SW480 (cell line): Measurements from ENCODE around the gene LDB3.
"Not testable (repeated sequence)": the region's sequence is repeated elsewhere in the genome, so short reads cannot be mapped to it uniquely, and the experiment has no call there.

Source experiments
- DNase-seq: peaks from one replicate; pipeline ENCODE4 v3.0.0-alpha.2; 2016; ENCODE audit warnings: low spot score

LDB3 gene

GRCh38 chr10:86730227-86730626 is 61.9 kb downstream of the LDB3 start:
- DNase-seq = no peak

GRCh38 chr10:86732771-86733170 is 64.5 kb downstream of the LDB3 start:
- no peak for DNase-seq

- DNase-seq = no peak
These were observed 65.0 kb downstream of the LDB3 start for GRCh38 chr10:86733260-86733671.

- no peak for DNase-seq
These were observed 66.1 kb downstream of the LDB3 start for GRCh38 chr10:86734207-86734988.

- not testable (repeated sequence) for DNase-seq
These were observed 67.0 kb downstream of the LDB3 start for GRCh38 chr10:86735278-86735677.

- no peak for DNase-seq
These were observed 73.9 kb downstream of the LDB3 start for GRCh38 chr10:86742230-86742629.

- DNase-seq = no peak
These were observed 75.9 kb downstream of the LDB3 start for GRCh38 chr10:86744067-86744725.

- no peak for DNase-seq
These were observed 79.7 kb downstream of the LDB3 start for GRCh38 chr10:86747796-86748581.

- DNase-seq = no peak
These were observed 81.5 kb downstream of the LDB3 start for GRCh38 chr10:86749854-86750253.

- no peak for DNase-seq
These were observed 83.2 kb downstream of the LDB3 start for GRCh38 chr10:86751477-86751876.

GRCh38 chr10:86752311-86752710 is 84.0 kb downstream of the LDB3 start:
- no peak for DNase-seq

GRCh38 chr10:86753051-86753450 is 84.7 kb downstream of the LDB3 start:
- no peak for DNase-seq

- DNase-seq = no peak
These were observed 85.5 kb downstream of the LDB3 start for GRCh38 chr10:86753638-86754434.

GRCh38 chr10:86755454-86755739 is 87.1 kb downstream of the LDB3 start:
- no peak for DNase-seq

- peak; percentile 86 for DNase-seq
These were observed 87.6 kb downstream of the LDB3 start for GRCh38 chr10:86755740-86756510.

- DNase-seq = peak; percentile 14
These were observed 88.3 kb downstream of the LDB3 start, which contains the start of gene BMPR1A for GRCh38 chr10:86756511-86757112. BMPR1A (plus strand) TSS chr10:86756619; CDS start chr10:86876019, 119,400 bp downstream.

GRCh38 chr10:86757113-86757972 is 89.0 kb downstream of the LDB3 start:
- DNase-seq = peak; percentile 72

GRCh38 chr10:86758189-86759072 is 90.1 kb downstream of the LDB3 start:
- DNase-seq = peak; percentile 34
